ENCODE measurements around the gene MTMR3. TPM values are rescaled to one million over a fixed set of nuclear protein-coding genes. Genes with fewer than 3 reads are reported as not detected.
A peak's percentile ranks its signal among the peaks of the same experiment; 100 is the strongest.

The MTMR3 gene
- total RNA-seq, 6 donors from 2014 or later, result 50.3 to 117 (median 70.9) TPM

- H3K27ac ChIP-seq, result no peak overlapping the region
- WGBS, 2 donors, result 94 to 97% methylated on average over 7 of the region's 7 CpGs
- no peak for TF ChIP-seq CTCF (IDR thresholded peaks at IDR 0.05)
- TF ChIP-seq POLR2A (IDR thresholded peaks at IDR 0.05), result no peak
- TF ChIP-seq EP300 (IDR thresholded peaks at IDR 0.05), result no peak
- no peak for TF ChIP-seq POLR2AphosphoS5 (IDR thresholded peaks at IDR 0.05)
- no peak overlapping the region for H3K4me3 ChIP-seq
- peaks cover 0 to 23% (median 4%) of the 10 kb centered on the region in 4 donors for H3K36me3 ChIP-seq
- no peaks in the 10 kb centered on the region for H3K9me3 ChIP-seq
- DNase-seq (no peak), ATAC-seq (ENCODE audit: low FRiP score in 2 of 2) (no peak)
- no peaks in the 10 kb centered on the region for H3K27me3 ChIP-seq
- peaks cover 4 to 20% (median 13%) of the 10 kb centered on the region in 4 donors for H3K4me1 ChIP-seq
Observed at GRCh38 chr22:29975494-29975893, 92.5 kb downstream of the MTMR3 start.

- 95% methylated on average over 3 of the region's 3 CpGs for WGBS, 2 donors
- DNase-seq, result no peak
- peaks cover 5 to 24% (median 16%) of the 10 kb centered on the region in 4 donors for H3K4me1 ChIP-seq
- TF ChIP-seq CTCF (IDR thresholded peaks at IDR 0.05) (no peak), POLR2A (IDR thresholded peaks at IDR 0.05) (no peak), EP300 (IDR thresholded peaks at IDR 0.05) (no peak), POLR2AphosphoS5 (IDR thresholded peaks at IDR 0.05) (no peak)
- H3K27me3 ChIP-seq, result no peaks in the 10 kb centered on the region
- ATAC-seq (ENCODE audit: low FRiP score in 2 of 2), result no peak
- H3K27ac ChIP-seq, result no peak overlapping the region
- no peak overlapping the region for H3K4me3 ChIP-seq
- peaks cover 0 to 23% (median 6%) of the 10 kb centered on the region in 4 donors for H3K36me3 ChIP-seq
- no peaks in the 10 kb centered on the region for H3K9me3 ChIP-seq
Observed at GRCh38 chr22:29977107-29977506, 94.1 kb downstream of the MTMR3 start.

- DNase-seq (no peak), ATAC-seq (ENCODE audit: low FRiP score in 2 of 2) (peak in 1 of 2 donors; percentile 70)
- Histone ChIP-seq H3K27ac (peak overlapping the region in 3 of 4 donors; percentile 3 to 46 (median 40)), H3K4me1 (peaks cover 5 to 16% (median 14%) of the 10 kb centered on the region in 4 donors), H3K4me3 (no peak overlapping the region), H3K27me3 (no peaks in the 10 kb centered on the region), H3K9me3 (no peaks in the 10 kb centered on the region), H3K36me3 (peaks cover 0 to 29% (median 8%) of the 10 kb centered on the region in 4 donors)
- TF ChIP-seq CTCF (IDR thresholded peaks at IDR 0.05), result no peak
- no peak for TF ChIP-seq POLR2A (IDR thresholded peaks at IDR 0.05)
- no peak for TF ChIP-seq EP300 (IDR thresholded peaks at IDR 0.05)
- TF ChIP-seq POLR2AphosphoS5 (IDR thresholded peaks at IDR 0.05), result no peak
- WGBS, 2 donors, result 50 to 55% methylated on average over 3 of the region's 3 CpGs
Observed at GRCh38 chr22:29979777-29980321, 96.9 kb downstream of the MTMR3 start.

- TF ChIP-seq EP300 (IDR thresholded peaks at IDR 0.05) (no peak), POLR2A (IDR thresholded peaks at IDR 0.05) (no peak), POLR2AphosphoS5 (IDR thresholded peaks at IDR 0.05) (no peak), CTCF (IDR thresholded peaks at IDR 0.05) (no peak)
- H3K4me1 ChIP-seq, result peaks cover 5 to 16% (median 14%) of the 10 kb centered on the region in 4 donors
- DNase-seq, result no peak
- H3K36me3 ChIP-seq, result peaks cover 0 to 34% (median 8%) of the 10 kb centered on the region in 4 donors
- H3K4me3 ChIP-seq, result no peak overlapping the region
- no peaks in the 10 kb centered on the region for H3K27me3 ChIP-seq
- WGBS, 2 donors, result 96 to 99% methylated on average over 10 of the region's 10 CpGs
- no peak overlapping the region for H3K27ac ChIP-seq
- no peak for ATAC-seq (ENCODE audit: low FRiP score in 2 of 2)
- no peaks in the 10 kb centered on the region for H3K9me3 ChIP-seq
Observed at GRCh38 chr22:29983296-29983917, 100.4 kb downstream of the MTMR3 start.
